ENCODE results near the gene PPP4C. TPM values are rescaled to one million over a fixed set of nuclear protein-coding genes. Genes with fewer than 3 reads are reported as not detected.

The PPP4C gene
- total RNA-seq, 2 experiments from 2014 or later: 83.9 to 87.3 TPM

GRCh38 chr16:30076276-30076791 lies 540 bp downstream of the PPP4C start:
- ATAC-seq (ENCODE audit: poor library complexity) (peak; percentile 41), DNase-seq (peak in 2 of 14 experiments; percentile 22 to 56)
- Histone ChIP-seq H3K4me1 (ENCODE audit: insufficient read depth, low read length) (peaks cover 38% of the 10 kb centered on the region), H3K36me3 (ENCODE audit: insufficient read depth, low read length) (peaks cover 46% of the 10 kb centered on the region), H3K4me3 (ENCODE audit: low read length) (peak overlapping the region; percentile 98), H3K27ac (ENCODE audit: low read depth in 1 of 2, low read length in 2 of 2) (peak overlapping the region; percentile 77 to 80), H3K9me3 (ENCODE audit: control insufficient read depth in 1 of 2, insufficient read depth in 1 of 2, low read length in 2 of 2) (no peaks in the 10 kb centered on the region), H3K27me3 (ENCODE audit: control insufficient read depth in 1 of 2, insufficient read depth in 2 of 2, low read length in 2 of 2) (no peaks in the 10 kb centered on the region)
- H3K4me3 Mint-ChIP-seq: peak overlapping the region; percentile 98
- intact Hi-C loops (cut with DNase I, micrococcal nuclease): loop anchor here in 1 of 2 experiments (2.0 to 10.0 kb wide), 2 partner anchors 14 to 428 kb away; partner anchors contain the start of gene TBX6
- TF ChIP-seq CTCF (IDR thresholded peaks at IDR 0.05): no peak
- H3K4me1 Mint-ChIP-seq (ENCODE audit: low read depth): peaks cover 39% of the 10 kb centered on the region
- CTCF ChIA-PET: interaction anchor here (1.0 to 3.5 kb wide), 2 partner anchors 16 to 618 kb away, joined by 3 to 24 read pairs; partner anchors contain the start of gene TBX6
- H3K9me3 Mint-ChIP-seq: no peaks in the 10 kb centered on the region
- H3K27ac Mint-ChIP-seq: peak overlapping the region; percentile 96
- no peaks in the 10 kb centered on the region for H3K27me3 Mint-ChIP-seq
- peaks cover 63% of the 10 kb centered on the region for H3K36me3 Mint-ChIP-seq (ENCODE audit: low read depth)
- POLR2A ChIA-PET: interaction anchor here (0.6 to 6.1 kb wide), 9 partner anchors 10 to 374 kb away, joined by 3 to 73 read pairs (median 5); partner anchors contain the start of genes ALDOA, CORO1A, SEPTIN1 and TBX6

GRCh38 chr16:30077656-30078055 lies 1.9 kb downstream of the PPP4C start:
- Histone ChIP-seq H3K4me3 (ENCODE audit: low read length) (no peak overlapping the region), H3K27ac (ENCODE audit: low read depth in 1 of 2, low read length in 2 of 2) (no peak overlapping the region), H3K27me3 (ENCODE audit: control insufficient read depth in 1 of 2, insufficient read depth in 2 of 2, low read length in 2 of 2) (no peaks in the 10 kb centered on the region), H3K9me3 (ENCODE audit: control insufficient read depth in 1 of 2, insufficient read depth in 1 of 2, low read length in 2 of 2) (no peaks in the 10 kb centered on the region), H3K4me1 (ENCODE audit: insufficient read depth, low read length) (peaks cover 38% of the 10 kb centered on the region), H3K36me3 (ENCODE audit: insufficient read depth, low read length) (peaks cover 49% of the 10 kb centered on the region)
- Mint-ChIP-seq H3K27me3 (no peaks in the 10 kb centered on the region), H3K27ac (peak overlapping the region; percentile 96), H3K4me3 (peak overlapping the region; percentile 98), H3K9me3 (no peaks in the 10 kb centered on the region), H3K36me3 (ENCODE audit: low read depth) (peaks cover 61% of the 10 kb centered on the region), H3K4me1 (ENCODE audit: low read depth) (peaks cover 39% of the 10 kb centered on the region)
- ChIA-PET CTCF (interaction anchor here (1.0 to 3.5 kb wide), 2 partner anchors 12 to 15 kb away, joined by 3 to 24 read pairs; partner anchors contain the start of gene TBX6), POLR2A (interaction anchor here (1.6 to 6.1 kb wide), 3 partner anchors 11 to 340 kb away, joined by 4 to 73 read pairs (median 6); partner anchors contain the start of gene ALDOA)
- DNase-seq (no peak), ATAC-seq (ENCODE audit: poor library complexity) (no peak)
- TF ChIP-seq CTCF (IDR thresholded peaks at IDR 0.05): no peak
- intact Hi-C loops (cut with DNase I, micrococcal nuclease): loop anchor here in 1 of 2 experiments (2.0 to 10.0 kb wide), 2 partner anchors 13 to 427 kb away; partner anchors contain the start of gene TBX6

- Mint-ChIP-seq H3K4me3 (peak overlapping the region; percentile 25), H3K9me3 (no peaks in the 10 kb centered on the region), H3K4me1 (ENCODE audit: low read depth) (peaks cover 39% of the 10 kb centered on the region), H3K36me3 (ENCODE audit: low read depth) (peaks cover 72% of the 10 kb centered on the region), H3K27ac (peak overlapping the region; percentile 96), H3K27me3 (no peaks in the 10 kb centered on the region)
- DNase-seq: no peak
- Histone ChIP-seq H3K4me1 (ENCODE audit: insufficient read depth, low read length) (peaks cover 38% of the 10 kb centered on the region), H3K27me3 (ENCODE audit: control insufficient read depth in 1 of 2, insufficient read depth in 2 of 2, low read length in 2 of 2) (no peaks in the 10 kb centered on the region), H3K27ac (ENCODE audit: low read depth in 1 of 2, low read length in 2 of 2) (no peak overlapping the region), H3K4me3 (ENCODE audit: low read length) (no peak overlapping the region), H3K36me3 (ENCODE audit: insufficient read depth, low read length) (peaks cover 55% of the 10 kb centered on the region), H3K9me3 (ENCODE audit: control insufficient read depth in 1 of 2, insufficient read depth in 1 of 2, low read length in 2 of 2) (no peaks in the 10 kb centered on the region)
- ChIA-PET CTCF (no interaction called here), POLR2A (interaction anchor here (1.6 to 6.1 kb wide), 3 partner anchors 12 to 339 kb away, joined by 4 to 73 read pairs (median 6); partner anchors contain the start of gene ALDOA)
- TF ChIP-seq CTCF (IDR thresholded peaks at IDR 0.05): no peak
- no peak for ATAC-seq (ENCODE audit: poor library complexity)
- intact Hi-C loops (cut with DNase I, micrococcal nuclease): loop anchor here in 1 of 2 experiments (10.0 kb wide), 1 partner anchor 426 kb away; no protein-coding TSS in a partner anchor
Measured at GRCh38 chr16:30078744-30079143, 3.0 kb downstream of the PPP4C start.

Measured in CD4-positive, alpha-beta T cell (primary cell).